Measurements from ENCODE around the gene ACE2. TPM values are rescaled to one million over a fixed set of nuclear protein-coding genes. Genes with fewer than 3 reads are reported as not detected.

Gene ACE2
- polyA plus RNA-seq, 3 donors = 1.7 to 14.4 (median 3.7) TPM

GRCh38 chrX:15525664-15526416 is 74.9 kb downstream of the ACE2 start:
- H3K27ac ChIP-seq (ENCODE audit: low read depth, low read length) = no peak overlapping the region
- 49 to 74% (median 66%) methylated on average over 8 of the region's 8 CpGs for WGBS, 3 donors

- no peak overlapping the region for H3K27ac ChIP-seq (ENCODE audit: low read depth, low read length)
Measured at GRCh38 chrX:15524417-15524816, 76.3 kb downstream of the ACE2 start.

GRCh38 chrX:15523088-15523487 is 77.7 kb downstream of the ACE2 start:
- no peak overlapping the region for H3K27ac ChIP-seq (ENCODE audit: low read depth, low read length)

- WGBS, 3 donors = 48 to 95% (median 82%) methylated on average over 3 of the region's 3 CpGs
Measured at GRCh38 chrX:15522464-15522863, 78.3 kb downstream of the ACE2 start.

GRCh38 chrX:15515931-15516330 is 84.8 kb downstream of the ACE2 start:
- WGBS, 3 donors = 16 to 28% (median 19%) methylated on average over 6 of the region's 6 CpGs
- H3K27ac ChIP-seq (ENCODE audit: low read depth, low read length) = no peak overlapping the region

More at GRCh38 chrX:15522464-15522863, 78.3 kb downstream of the ACE2 start:
- H3K27ac ChIP-seq (ENCODE audit: low read depth, low read length) = no peak overlapping the region

GRCh38 chrX:15514279-15514678 is 86.5 kb downstream of the ACE2 start:
- WGBS, 3 donors = 56 to 98% (median 87%) methylated on average over 1 of the region's 1 CpG

GRCh38 chrX:15512401-15512965 is 88.3 kb downstream of the ACE2 start:
- WGBS, 3 donors = 65 to 79% (median 78%) methylated on average over 4 of the region's 4 CpGs
- H3K27ac ChIP-seq (ENCODE audit: low read depth, low read length) = no peak overlapping the region

More at GRCh38 chrX:15514279-15514678, 86.5 kb downstream of the ACE2 start:
- no peak overlapping the region for H3K27ac ChIP-seq (ENCODE audit: low read depth, low read length)

GRCh38 chrX:15511563-15511962 is 89.2 kb downstream of the ACE2 start:
- no peak overlapping the region for H3K27ac ChIP-seq (ENCODE audit: low read depth, low read length)
- WGBS, 3 donors = 18 to 44% (median 39%) methylated on average over 1 of the region's 1 CpG

Other genes starting within 250 kb of the ACE2 start
- gene VEGFD, start 216.5 kb downstream of the ACE2 start, polyA plus RNA-seq = 10 to 100 TPM in 1 of 3 donors, 1 to 10 TPM in 1, under 1 TPM in 1; 0.46 to 16.8 (median 7.6) TPM
- gene PIR, start 107.6 kb downstream of the ACE2 start, polyA plus RNA-seq = 10 to 100 TPM in 2 of 3 donors, 1 to 10 TPM in 1; 2.3 to 29.9 (median 18.9) TPM
- gene BMX, start 100.2 kb downstream of the ACE2 start, polyA plus RNA-seq = 1 to 10 TPM in 2 of 3 donors, under 1 TPM in 1; 0.49 to 3.3 (median 2.8) TPM
- gene CLTRN, start 63.8 kb upstream of the ACE2 start, polyA plus RNA-seq = 1 to 10 TPM in 1 of 3 donors, under 1 TPM in 2; 0.51 to 1.6 (median 0.79) TPM
- gene CA5B, start 137.3 kb upstream of the ACE2 start, polyA plus RNA-seq = 10 to 100 TPM in 1 of 3 donors, 1 to 10 TPM in 2; 1.8 to 11.2 (median 7.4) TPM
- gene ZRSR2, start 189.5 kb upstream of the ACE2 start, polyA plus RNA-seq = 10 to 100 TPM in 1 of 3 donors, 1 to 10 TPM in 2; 6.1 to 18.0 (median 8.7) TPM